KMS-11 (cell line): ENCODE measurements around the gene NDUFB2.
"Not testable (repeated sequence)": the region's sequence is repeated elsewhere in the genome, so short reads cannot be mapped to it uniquely, and the experiment has no call there.

Experiments
- H2AFZ ChIP-seq: fragments of 200-600 bp; sonication (generic); 2 replicates; pipeline ENCODE4 v1.6.1; 2016; ENCODE audit warnings: antibody characterized with exemption, mixed run types, low read depth
- H3K27ac ChIP-seq: fragments of 200-600 bp; sonication (generic); 2 replicates; pipeline ENCODE4 v1.6.1; 2016; ENCODE audit warnings: mild to moderate bottlenecking, mixed run types
- H3K27me3 ChIP-seq: fragments of 200-600 bp; sonication (generic); 2 replicates; pipeline ENCODE4 v1.6.1; 2017; ENCODE audit warnings: mild to moderate bottlenecking, low read depth, mixed run types, moderate library complexity; ENCODE audit not compliant: insufficient read depth
- H3K36me3 ChIP-seq: fragments of 200-600 bp; sonication (generic); 2 replicates; pipeline ENCODE4 v1.6.1; 2017; ENCODE audit warnings: mild to moderate bottlenecking, mixed run types; ENCODE audit not compliant: insufficient read depth
- H3K4me1 ChIP-seq: fragments of 200-600 bp; sonication (generic); 2 replicates; pipeline ENCODE4 v1.6.1; 2016; ENCODE audit warnings: mild to moderate bottlenecking, low read depth, mixed run types; ENCODE audit not compliant: poor library complexity, severe bottlenecking
- H3K4me2 ChIP-seq: fragments of 200-600 bp; sonication (generic); 2 replicates; pipeline ENCODE4 v1.7.0; 2016; ENCODE audit warnings: mild to moderate bottlenecking, mixed run types
- H3K4me3 ChIP-seq: fragments of 200-600 bp; sonication (generic); IDR thresholded peaks from 2 replicates; pipeline ENCODE4 v1.6.1; 2017; ENCODE audit warnings: low read depth, low read length, mixed read lengths; ENCODE audit not compliant: insufficient read depth
- H3K79me2 ChIP-seq: fragments of 200-600 bp; sonication (generic); 2 replicates; pipeline ENCODE4 v1.6.1; 2016; ENCODE audit warnings: low read depth, mixed run types; ENCODE audit not compliant: insufficient read depth
- H3K9ac ChIP-seq: fragments of 200-600 bp; sonication (generic); 2 replicates; pipeline ENCODE4 v1.6.1; 2016; ENCODE audit warnings: mild to moderate bottlenecking, mixed run types
- H4K20me1 ChIP-seq: fragments of 200-600 bp; sonication (generic); 2 replicates; pipeline ENCODE4 v1.6.1; 2016; ENCODE audit warnings: mild to moderate bottlenecking, mixed run types; ENCODE audit not compliant: insufficient read depth
- CTCF ChIP-seq: fragments of 200-600 bp; sonication (generic); conservative IDR thresholded peaks from 2 replicates; pipeline ENCODE4 v1.6.1; 2017; ENCODE audit warnings: low read depth, mild to moderate bottlenecking, antibody characterized with exemption, low read length, moderate library complexity, mixed read lengths

The NDUFB2 gene

GRCh38 chr7:140732416-140732815 lies 35.9 kb downstream of the NDUFB2 start:
- no peak overlapping the region for H3K4me2 ChIP-seq
- no peak overlapping the region for H2AFZ ChIP-seq
- H3K79me2 ChIP-seq = no peaks in the 10 kb centered on the region
- H3K9ac ChIP-seq = no peak overlapping the region
- no peaks in the 10 kb centered on the region for H3K36me3 ChIP-seq
- no peaks in the 10 kb centered on the region for H4K20me1 ChIP-seq
- no peaks in the 10 kb centered on the region for H3K4me1 ChIP-seq
- H3K27ac ChIP-seq = no peak overlapping the region
- no peak overlapping the region for H3K4me3 ChIP-seq
- TF ChIP-seq CTCF = no peak
- no peaks in the 10 kb centered on the region for H3K27me3 ChIP-seq

- no peak overlapping the region for H3K4me3 ChIP-seq
- H4K20me1 ChIP-seq = no peaks in the 10 kb centered on the region
- no peaks in the 10 kb centered on the region for H3K27me3 ChIP-seq
- no peaks in the 10 kb centered on the region for H3K79me2 ChIP-seq
- no peak for TF ChIP-seq CTCF
- H3K9ac ChIP-seq = no peak overlapping the region
- H3K36me3 ChIP-seq = no peaks in the 10 kb centered on the region; the same call in 1 of the 2 replicates
- no peak overlapping the region for H2AFZ ChIP-seq
- no peaks in the 10 kb centered on the region for H3K4me1 ChIP-seq
- H3K4me2 ChIP-seq = no peak overlapping the region
- no peak overlapping the region for H3K27ac ChIP-seq
Measured at GRCh38 chr7:140734096-140734495, 37.6 kb downstream of the NDUFB2 start.

GRCh38 chr7:140734729-140735128 lies 38.2 kb downstream of the NDUFB2 start:
- Histone ChIP-seq H3K4me2 (no peak overlapping the region), H4K20me1 (no peaks in the 10 kb centered on the region), H3K36me3 (no peaks in the 10 kb centered on the region; the same call in 1 of the 2 replicates), H3K4me1 (no peaks in the 10 kb centered on the region), H3K79me2 (no peaks in the 10 kb centered on the region), H3K27me3 (no peaks in the 10 kb centered on the region), H2AFZ (no peak overlapping the region), H3K9ac (no peak overlapping the region), H3K27ac (no peak overlapping the region), H3K4me3 (no peak overlapping the region)
- TF ChIP-seq CTCF = no peak

GRCh38 chr7:140738280-140738679 lies 41.8 kb downstream of the NDUFB2 start:
- no peak overlapping the region for H3K4me2 ChIP-seq
- no peaks in the 10 kb centered on the region for H3K27me3 ChIP-seq
- H2AFZ ChIP-seq = no peak overlapping the region
- H3K36me3 ChIP-seq = no peaks in the 10 kb centered on the region; the same call in 1 of the 2 replicates
- no peaks in the 10 kb centered on the region for H4K20me1 ChIP-seq
- H3K4me3 ChIP-seq = no peak overlapping the region
- H3K9ac ChIP-seq = no peak overlapping the region
- no peaks in the 10 kb centered on the region for H3K4me1 ChIP-seq
- no peak overlapping the region for H3K27ac ChIP-seq
- TF ChIP-seq CTCF = no peak
- H3K79me2 ChIP-seq = no peaks in the 10 kb centered on the region

GRCh38 chr7:140743255-140743654 lies 46.7 kb downstream of the NDUFB2 start:
- not testable (repeated sequence) for H3K27ac ChIP-seq, H3K27me3 ChIP-seq, H3K4me3 ChIP-seq, H3K4me2 ChIP-seq, H3K4me1 ChIP-seq, H4K20me1 ChIP-seq, H3K36me3 ChIP-seq, H2AFZ ChIP-seq, H3K9ac ChIP-seq, H3K79me2 ChIP-seq
